Cardiac fibroblast (primary cell): ENCODE measurements around the gene SOD3.

Source experiments
- DNase-seq, 2 donors: peaks; one replicate each; pipeline versions ENCODE4 v3.0.0 to v3.0.0-alpha.2; 2010; ENCODE audit warnings: low read depth in 2 of 2
- H3K4me3 ChIP-seq, 2 donors: replicated peaks in 1 of 2; 1 replicate in 1 of 2; 2 replicates in 1 of 2; pipeline ENCODE4 v1.5.1; 2011; ENCODE audit warnings: low read depth in 2 of 2, low read length in 2 of 2, mild to moderate bottlenecking in 2 of 2, moderate library complexity in 1 of 2
- TF ChIP-seq, protein P1 (sequence below): IDR thresholded peaks from one replicate; pipeline ENCODE4 v1.5.1; 2011; ENCODE audit warnings: low read depth, mild to moderate bottlenecking, low read length, inconsistent platforms

Gene SOD3

GRCh38 chr4:24845902-24846301 lies 50.5 kb downstream of the SOD3 start:
- no peak for DNase-seq
- TF ChIP-seq, protein P1, sequence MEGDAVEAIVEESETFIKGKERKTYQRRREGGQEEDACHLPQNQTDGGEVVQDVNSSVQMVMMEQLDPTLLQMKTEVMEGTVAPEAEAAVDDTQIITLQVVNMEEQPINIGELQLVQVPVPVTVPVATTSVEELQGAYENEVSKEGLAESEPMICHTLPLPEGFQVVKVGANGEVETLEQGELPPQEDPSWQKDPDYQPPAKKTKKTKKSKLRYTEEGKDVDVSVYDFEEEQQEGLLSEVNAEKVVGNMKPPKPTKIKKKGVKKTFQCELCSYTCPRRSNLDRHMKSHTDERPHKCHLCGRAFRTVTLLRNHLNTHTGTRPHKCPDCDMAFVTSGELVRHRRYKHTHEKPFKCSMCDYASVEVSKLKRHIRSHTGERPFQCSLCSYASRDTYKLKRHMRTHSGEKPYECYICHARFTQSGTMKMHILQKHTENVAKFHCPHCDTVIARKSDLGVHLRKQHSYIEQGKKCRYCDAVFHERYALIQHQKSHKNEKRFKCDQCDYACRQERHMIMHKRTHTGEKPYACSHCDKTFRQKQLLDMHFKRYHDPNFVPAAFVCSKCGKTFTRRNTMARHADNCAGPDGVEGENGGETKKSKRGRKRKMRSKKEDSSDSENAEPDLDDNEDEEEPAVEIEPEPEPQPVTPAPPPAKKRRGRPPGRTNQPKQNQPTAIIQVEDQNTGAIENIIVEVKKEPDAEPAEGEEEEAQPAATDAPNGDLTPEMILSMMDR = no peak
- no peak overlapping the region for H3K4me3 ChIP-seq

- H3K4me3 ChIP-seq = no peak overlapping the region
- no peak for DNase-seq
- TF ChIP-seq, protein P1 = no peak
Measured at GRCh38 chr4:24846716-24847115, 51.3 kb downstream of the SOD3 start.

DNA sequence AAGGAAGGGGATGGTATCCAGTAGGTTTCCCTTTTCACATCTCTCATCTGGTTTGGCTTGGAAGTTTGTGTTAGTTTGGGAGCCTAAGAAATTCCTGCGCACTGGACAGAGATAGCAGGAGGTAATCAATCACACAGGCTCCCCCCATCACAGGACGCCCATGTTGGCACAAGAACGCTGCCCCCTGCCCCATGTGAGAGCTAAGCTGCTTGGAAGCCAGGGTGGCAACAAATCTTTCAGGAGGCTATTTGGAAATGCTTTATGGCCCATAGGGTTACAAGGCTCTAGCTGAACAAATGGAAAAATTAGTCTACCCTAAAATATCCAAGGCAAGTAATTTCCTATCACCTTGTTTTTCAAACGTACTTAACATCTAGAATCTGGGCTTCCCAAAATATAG lies 54.0 kb downstream of the SOD3 start:
- TF ChIP-seq, protein P1 = no peak
- no peak for DNase-seq
- no peak overlapping the region for H3K4me3 ChIP-seq

GRCh38 chr4:24849756-24850155 lies 54.4 kb downstream of the SOD3 start:
- DNase-seq = no peak
- TF ChIP-seq, protein P1 = no peak
- H3K4me3 ChIP-seq = no peak overlapping the region
